Activated CD8-positive, alpha-beta memory T cell treated with anti-CD3 and anti-CD28 coated beads, Interleukin-2, amount 10 ng/mL, durations not matched to agents 7 days and 5 days (primary cell): ENCODE measurements around the gene STMN3. TPM values are rescaled to one million over a fixed set of nuclear protein-coding genes. Genes with fewer than 3 reads are reported as not detected.

Experiments
- ATAC-seq: fragments of 150-1000 bp; cut with Tn5 transposase; one replicate; pipeline ENCODE4 v1.10.0; 2021; ENCODE audit warnings: moderate library complexity
- CTCF ChIA-PET: fragments of 350-600 bp; sonication (Branson Sonifier 250); formaldehyde crosslinking; loops from one replicate; lab custom pipeline; 2021; ENCODE audit warnings: antibody characterized with exemption; lab: Charles Lee
- DNase-seq: peaks from one replicate; pipeline ENCODE4 v3.0.0-alpha.2; 2020
- H3K27ac Mint-ChIP-seq: one replicate; pipeline ENCODE4 v1.8.0; 2021; ENCODE audit warnings: mild to moderate bottlenecking, mixed read lengths
- H3K27me3 Mint-ChIP-seq: one replicate; pipeline ENCODE4 v1.8.0; 2021; ENCODE audit warnings: mixed read lengths
- H3K36me3 Mint-ChIP-seq: one replicate; pipeline ENCODE4 v1.8.0; 2021; ENCODE audit warnings: mild to moderate bottlenecking, mixed read lengths
- H3K4me1 Mint-ChIP-seq: one replicate; pipeline ENCODE4 v1.8.0; 2021; ENCODE audit warnings: mixed read lengths
- H3K4me3 Mint-ChIP-seq: one replicate; pipeline ENCODE4 v1.8.0; 2021; ENCODE audit warnings: mild to moderate bottlenecking, moderate library complexity, mixed read lengths
- H3K9me3 Mint-ChIP-seq: one replicate; pipeline ENCODE4 v1.8.0; 2022; ENCODE audit warnings: low read depth, mixed read lengths
- total RNA-seq, 2 experiments: library from RNA; stranded (reverse); gene quantifications; one replicate each; pipeline ENCODE4 v1.2.3, GENCODE V29; 2021

Gene STMN3
- total RNA-seq, 2 experiments from 2014 or later = 8.0 to 15.9 TPM

DNA sequence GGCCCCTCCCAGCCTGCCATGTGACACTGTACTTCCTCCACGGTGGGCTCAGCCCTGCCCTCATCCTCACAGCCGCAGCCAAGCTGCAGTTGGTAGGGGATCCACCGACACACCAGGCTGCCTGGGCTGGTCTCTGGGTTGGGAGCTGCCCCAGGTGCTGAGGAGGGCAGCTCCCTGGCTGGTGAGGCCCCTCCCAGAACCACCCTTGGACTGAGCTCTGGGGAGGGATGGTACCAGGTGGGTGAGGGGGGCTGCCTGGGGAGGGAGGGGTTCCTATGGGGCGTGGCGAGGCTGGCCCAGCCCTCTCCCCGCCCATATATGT is 43.0 kb upstream of the STMN3 start:
- ATAC-seq (peak; percentile 22), DNase-seq (no peak)
- Mint-ChIP-seq H3K9me3 (no peaks in the 10 kb centered on the region), H3K27ac (no peak overlapping the region), H3K4me3 (no peak overlapping the region), H3K4me1 (peaks cover 22% of the 10 kb centered on the region), H3K27me3 (no peaks in the 10 kb centered on the region), H3K36me3 (peaks cover 10% of the 10 kb centered on the region)
- CTCF ChIA-PET = interaction anchor here (0.7 to 0.9 kb wide), 2 partner anchors 11 to 64 kb away, joined by 3 read pairs; no protein-coding TSS in a partner anchor

DNA sequence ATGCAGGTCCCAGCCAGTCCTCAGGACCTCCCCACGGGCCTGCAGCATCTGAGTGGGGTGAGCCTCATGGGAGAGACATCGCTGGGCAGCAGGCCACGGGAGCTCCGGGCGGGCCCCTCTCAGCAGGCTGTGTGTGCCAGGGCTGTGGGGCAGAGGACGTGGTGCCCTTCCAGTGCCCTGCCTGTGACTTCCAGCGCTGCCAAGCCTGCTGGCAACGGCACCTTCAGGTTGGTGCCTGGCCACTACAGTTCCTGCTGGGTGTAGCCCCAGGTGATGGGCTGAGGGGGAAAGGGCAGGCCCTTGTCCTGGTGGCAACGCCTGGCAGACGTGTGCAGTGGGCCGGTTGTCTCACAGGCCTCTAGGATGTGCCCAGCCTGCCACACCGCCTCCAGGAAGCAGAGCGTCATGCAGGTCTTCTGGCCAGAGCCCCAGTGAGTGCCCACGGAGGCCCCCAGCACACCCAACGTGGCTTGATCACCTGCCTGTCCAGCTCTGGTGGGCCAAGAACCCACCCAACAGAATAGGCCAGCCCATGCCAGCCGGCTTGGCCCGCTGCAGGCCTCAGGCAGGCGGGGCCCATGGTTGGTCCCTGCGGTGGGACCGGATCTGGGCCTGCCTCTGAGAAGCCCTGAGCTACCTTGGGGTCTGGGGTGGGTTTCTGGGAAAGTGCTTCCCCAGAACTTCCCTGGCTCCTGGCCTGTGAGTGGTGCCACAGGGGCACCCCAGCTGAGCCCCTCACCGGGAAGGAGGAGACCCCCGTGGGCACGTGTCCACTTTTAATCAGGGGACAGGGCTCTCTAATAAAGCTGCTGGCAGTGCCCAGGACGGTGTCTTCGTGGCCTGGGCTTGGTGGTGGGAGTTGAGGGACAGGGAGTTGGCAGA is 42.4 kb upstream of the STMN3 start:
- Mint-ChIP-seq H3K9me3 (no peaks in the 10 kb centered on the region), H3K4me3 (no peak overlapping the region), H3K27me3 (no peaks in the 10 kb centered on the region), H3K36me3 (peaks cover 10% of the 10 kb centered on the region), H3K4me1 (peaks cover 20% of the 10 kb centered on the region), H3K27ac (no peak overlapping the region)
- CTCF ChIA-PET = interaction anchor here (0.7 to 0.9 kb wide), 2 partner anchors 12 to 65 kb away, joined by 3 read pairs; no protein-coding TSS in a partner anchor
- ATAC-seq (no peak), DNase-seq (no peak)

DNA sequence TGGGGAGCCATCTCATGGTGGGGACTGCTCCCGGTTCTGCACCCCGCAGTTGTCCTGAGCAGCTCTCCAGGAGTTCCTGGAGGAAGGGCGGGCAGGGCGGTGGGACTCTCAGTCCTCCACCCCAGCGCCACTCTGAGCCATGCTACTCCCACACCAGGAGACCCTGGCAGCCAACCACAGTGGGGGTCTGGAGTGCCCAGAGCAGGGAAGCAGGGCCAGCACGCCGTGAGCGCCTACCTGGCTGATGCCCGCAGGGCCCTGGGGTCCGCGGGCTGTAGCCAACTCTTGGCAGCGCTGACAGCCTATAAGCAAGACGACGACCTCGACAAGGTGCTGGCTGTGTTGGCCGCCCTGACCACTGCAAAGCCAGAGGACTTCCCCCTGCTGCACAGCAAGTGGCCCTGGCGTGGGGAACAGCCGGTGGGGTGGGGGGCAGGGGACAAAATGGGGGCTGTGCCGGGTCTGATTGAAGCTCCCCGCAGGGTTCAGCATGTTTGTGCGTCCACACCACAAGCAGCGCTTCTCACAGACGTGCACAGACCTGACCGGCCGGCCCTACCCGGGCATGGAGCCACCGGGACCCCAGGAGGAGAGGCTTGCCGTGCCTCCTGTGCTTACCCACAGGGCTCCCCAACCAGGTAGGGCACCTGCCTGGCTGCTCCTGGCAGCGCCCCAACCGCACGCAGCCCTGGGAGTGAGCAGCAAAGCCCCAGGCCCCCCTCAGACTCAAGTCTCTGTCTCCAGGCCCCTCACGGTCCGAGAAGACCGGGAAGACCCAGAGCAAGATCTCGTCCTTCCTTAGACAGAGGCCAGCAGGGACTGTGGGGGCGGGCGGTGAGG is 41.6 kb upstream of the STMN3 start:
- CTCF ChIA-PET = interaction anchor here (0.7 kb wide), 1 partner anchor 10 kb away, joined by 3 read pairs; no protein-coding TSS in a partner anchor
- no peak overlapping the region for H3K4me3 Mint-ChIP-seq
- H3K9me3 Mint-ChIP-seq = no peaks in the 10 kb centered on the region
- no peak for DNase-seq
- no peak for ATAC-seq
- no peak overlapping the region for H3K27ac Mint-ChIP-seq
- no peaks in the 10 kb centered on the region for H3K27me3 Mint-ChIP-seq
- peaks cover 18% of the 10 kb centered on the region for H3K4me1 Mint-ChIP-seq
- peaks cover 10% of the 10 kb centered on the region for H3K36me3 Mint-ChIP-seq

DNA sequence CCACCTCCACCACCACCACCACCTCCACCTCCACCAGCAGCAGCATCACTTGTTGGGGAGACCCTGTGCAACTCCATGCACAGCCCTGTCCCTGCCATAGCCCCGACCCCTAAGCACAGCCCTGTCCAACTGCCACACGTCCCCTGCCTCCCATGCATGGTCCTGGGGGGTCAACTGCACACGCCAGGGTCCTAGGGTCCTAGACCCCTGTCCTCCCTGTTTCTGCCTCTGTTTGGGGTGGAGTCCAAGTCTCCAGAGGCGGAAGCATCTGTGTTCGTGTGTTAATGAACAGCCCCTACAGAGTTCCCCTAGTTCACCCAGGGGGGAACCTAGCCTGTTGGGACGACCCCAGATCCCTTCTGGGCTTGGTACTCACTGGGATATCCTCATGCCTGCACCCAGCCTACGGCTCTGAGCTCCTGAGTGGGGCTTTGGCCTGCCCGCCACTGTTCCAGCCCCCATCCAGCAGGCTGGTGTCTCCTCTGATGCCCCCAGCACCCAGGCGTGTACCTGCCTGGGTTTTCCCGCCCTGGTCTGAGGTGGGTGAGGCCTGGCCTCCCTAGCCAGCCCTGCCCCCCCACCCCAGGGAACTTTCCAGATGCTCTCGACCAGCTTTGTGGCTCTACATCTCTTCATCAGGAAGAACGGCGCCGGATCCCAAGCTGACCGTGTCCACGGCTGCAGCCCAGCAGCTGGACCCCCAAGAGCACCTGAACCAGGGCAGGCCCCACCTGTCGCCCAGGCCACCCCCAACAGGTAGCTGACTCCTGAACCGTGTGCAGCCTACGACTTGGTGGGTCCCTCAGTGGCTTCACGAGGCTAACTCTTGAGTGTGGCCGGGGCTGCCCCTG is 40.7 kb upstream of the STMN3 start:
- DNase-seq = no peak
- Mint-ChIP-seq H3K4me3 (no peak overlapping the region), H3K9me3 (no peaks in the 10 kb centered on the region), H3K4me1 (peaks cover 13% of the 10 kb centered on the region), H3K27me3 (no peaks in the 10 kb centered on the region), H3K27ac (peak overlapping the region; percentile 40), H3K36me3 (peaks cover 10% of the 10 kb centered on the region)
- ATAC-seq = no peak
- CTCF ChIA-PET = interaction anchor here (0.7 kb wide), 1 partner anchor 11 kb away, joined by 3 read pairs; no protein-coding TSS in a partner anchor

DNA sequence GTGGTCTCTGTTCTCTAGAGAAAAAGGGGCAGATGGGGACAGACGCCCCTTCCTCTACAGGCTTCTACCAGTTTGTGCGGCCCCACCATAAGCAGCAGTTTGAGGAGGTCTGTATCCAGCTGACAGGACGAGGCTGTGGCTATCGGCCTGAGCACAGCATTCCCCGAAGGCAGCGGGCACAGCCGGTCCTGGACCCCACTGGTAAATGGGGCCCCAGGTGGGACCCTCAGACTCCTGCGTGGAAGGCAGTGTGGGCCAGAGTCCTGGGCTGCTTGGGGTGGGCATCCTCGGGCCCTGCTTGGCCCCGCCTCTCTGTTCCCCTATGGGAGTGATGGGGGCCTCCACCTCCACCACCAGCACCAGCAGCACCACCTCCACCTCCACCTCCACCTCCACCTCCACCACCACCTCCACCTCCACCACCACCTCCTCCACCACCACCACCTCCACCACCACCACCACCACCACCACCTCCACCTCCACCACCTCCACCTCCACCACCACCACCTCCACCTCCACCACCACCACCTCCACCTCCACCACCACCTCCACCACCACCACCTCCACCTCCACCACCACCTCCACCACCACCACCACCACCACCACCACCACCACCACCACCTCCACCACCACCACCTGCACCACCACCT is 40.0 kb upstream of the STMN3 start:
- ATAC-seq (no peak), DNase-seq (no peak)
- no peak overlapping the region for H3K4me3 Mint-ChIP-seq
- H3K27ac Mint-ChIP-seq = no peak overlapping the region
- peaks cover 10% of the 10 kb centered on the region for H3K36me3 Mint-ChIP-seq
- no peaks in the 10 kb centered on the region for H3K9me3 Mint-ChIP-seq
- no peaks in the 10 kb centered on the region for H3K27me3 Mint-ChIP-seq
- H3K4me1 Mint-ChIP-seq = peaks cover 11% of the 10 kb centered on the region
- CTCF ChIA-PET = no interaction called here

DNA sequence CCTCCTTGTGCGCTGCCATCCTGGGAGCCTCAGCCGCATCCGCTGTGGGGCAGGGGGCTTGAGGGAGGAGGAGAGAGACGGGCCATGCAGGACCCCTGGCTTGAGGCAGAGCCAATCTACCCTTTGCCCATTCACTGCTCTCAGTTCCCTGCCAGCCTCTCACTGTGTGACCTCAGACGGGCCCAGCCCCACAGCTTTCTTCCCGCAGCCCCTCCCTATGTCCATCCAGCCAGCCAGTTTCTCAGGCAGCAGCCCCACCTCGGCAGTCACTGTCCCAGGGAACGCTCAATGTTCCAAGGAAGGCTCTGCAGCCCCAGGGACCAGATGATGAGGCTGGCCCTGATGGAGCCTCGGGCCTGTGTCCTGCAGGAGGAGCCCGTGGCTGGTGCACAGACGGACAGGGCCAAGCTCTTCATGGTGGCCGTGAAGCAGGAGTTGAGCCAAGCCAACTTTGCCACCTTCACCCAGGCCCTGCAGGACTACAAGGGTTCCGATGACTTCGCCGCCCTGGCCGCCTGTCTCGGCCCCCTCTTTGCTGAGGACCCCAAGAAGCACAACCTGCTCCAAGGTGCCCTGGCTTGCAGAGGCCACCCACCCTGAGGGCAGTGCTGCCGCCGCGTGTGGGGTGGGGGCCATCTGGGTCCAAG is 39.3 kb upstream of the STMN3 start:
- H3K27ac Mint-ChIP-seq = no peak overlapping the region
- H3K27me3 Mint-ChIP-seq = no peaks in the 10 kb centered on the region
- no peak for ATAC-seq
- H3K4me3 Mint-ChIP-seq = no peak overlapping the region
- peaks cover 10% of the 10 kb centered on the region for H3K36me3 Mint-ChIP-seq
- CTCF ChIA-PET = no interaction called here
- no peaks in the 10 kb centered on the region for H3K9me3 Mint-ChIP-seq
- peaks cover 10% of the 10 kb centered on the region for H3K4me1 Mint-ChIP-seq
- no peak for DNase-seq

DNA sequence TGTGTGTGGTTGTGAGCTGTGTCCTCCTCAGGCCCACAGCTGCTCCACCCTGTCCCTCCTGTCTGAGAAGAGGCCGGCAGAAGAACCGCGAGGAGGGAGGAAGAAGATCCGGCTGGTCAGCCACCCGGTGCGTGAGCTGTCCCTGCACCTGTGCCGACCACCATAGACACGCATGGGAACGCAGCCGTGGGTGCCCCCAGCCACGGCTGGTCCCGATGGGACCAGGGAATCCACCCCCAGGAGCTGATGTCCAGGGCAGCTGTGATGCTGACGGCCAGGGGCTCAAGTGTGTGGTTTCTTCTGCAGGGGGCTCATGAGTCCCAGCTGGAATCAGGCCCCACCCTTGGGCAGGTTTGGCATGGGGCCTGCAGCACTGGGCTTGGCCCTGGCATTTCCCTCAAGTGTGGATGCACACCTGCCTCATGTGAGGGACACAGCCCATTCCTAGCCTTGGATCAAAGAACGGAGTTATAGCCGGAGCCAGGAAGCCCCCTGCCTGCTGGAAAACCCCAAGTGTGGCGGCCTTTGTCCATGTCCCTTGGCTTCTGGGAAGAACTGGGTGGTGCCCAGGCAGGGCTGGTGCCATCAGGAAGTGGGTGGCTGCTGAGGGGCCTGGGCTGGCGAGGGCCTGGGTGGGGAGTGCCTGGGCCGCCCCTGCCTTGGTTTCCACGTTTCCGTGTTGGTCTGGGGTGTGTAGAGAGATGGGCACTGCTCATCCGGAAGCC is 38.6 kb upstream of the STMN3 start:
- no peaks in the 10 kb centered on the region for H3K27me3 Mint-ChIP-seq
- H3K4me1 Mint-ChIP-seq = peaks cover 6% of the 10 kb centered on the region
- ATAC-seq = no peak
- no peak overlapping the region for H3K27ac Mint-ChIP-seq
- H3K9me3 Mint-ChIP-seq = no peaks in the 10 kb centered on the region
- no peak for DNase-seq
- H3K36me3 Mint-ChIP-seq = peaks cover 10% of the 10 kb centered on the region
- H3K4me3 Mint-ChIP-seq = no peak overlapping the region
- CTCF ChIA-PET = no interaction called here

DNA sequence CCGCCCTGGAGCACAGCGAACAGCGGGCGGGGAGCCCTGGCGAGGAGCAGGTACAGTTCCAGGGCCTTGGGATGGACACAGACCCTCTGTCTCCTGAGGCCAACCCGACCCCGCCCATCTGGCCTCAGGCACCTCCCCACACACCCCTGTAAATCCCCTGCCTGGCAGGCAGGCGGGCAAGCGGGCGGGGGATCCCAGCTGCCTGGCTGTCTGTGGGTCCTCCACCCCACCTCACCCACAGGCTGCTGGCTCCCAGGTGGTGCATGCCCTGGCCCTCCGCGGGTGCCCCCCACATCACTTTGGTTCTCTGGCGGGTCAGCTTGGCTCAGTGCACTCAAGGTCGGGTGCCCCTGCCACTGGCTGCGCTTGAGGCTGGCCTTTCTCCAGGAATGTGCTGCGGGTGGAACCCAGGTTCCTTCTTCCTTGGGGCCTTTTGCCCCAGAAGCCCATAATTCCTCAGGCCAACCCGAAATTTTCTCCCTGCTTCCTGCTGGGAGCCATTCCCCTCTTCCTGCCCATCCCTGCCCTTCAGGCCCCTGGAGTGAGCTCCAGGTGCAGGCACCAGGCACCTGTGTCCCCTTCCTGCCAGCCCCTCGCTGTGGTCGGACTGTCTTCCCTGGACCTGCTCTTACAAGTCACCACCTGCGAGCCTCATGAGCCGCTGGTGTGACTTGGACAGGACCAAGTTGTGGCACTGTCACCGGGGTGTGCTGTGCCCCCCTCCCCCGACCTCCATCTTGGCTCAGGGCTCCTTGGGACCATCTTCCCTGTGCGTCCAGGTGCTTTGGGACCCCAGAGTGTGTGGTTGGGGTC is 37.9 kb upstream of the STMN3 start:
- CTCF ChIA-PET = no interaction called here
- no peaks in the 10 kb centered on the region for H3K27me3 Mint-ChIP-seq
- H3K4me3 Mint-ChIP-seq = no peak overlapping the region
- DNase-seq (no peak), ATAC-seq (no peak)
- H3K9me3 Mint-ChIP-seq = no peaks in the 10 kb centered on the region
- peaks cover 4% of the 10 kb centered on the region for H3K4me1 Mint-ChIP-seq
- no peak overlapping the region for H3K27ac Mint-ChIP-seq
- peaks cover 10% of the 10 kb centered on the region for H3K36me3 Mint-ChIP-seq

DNA sequence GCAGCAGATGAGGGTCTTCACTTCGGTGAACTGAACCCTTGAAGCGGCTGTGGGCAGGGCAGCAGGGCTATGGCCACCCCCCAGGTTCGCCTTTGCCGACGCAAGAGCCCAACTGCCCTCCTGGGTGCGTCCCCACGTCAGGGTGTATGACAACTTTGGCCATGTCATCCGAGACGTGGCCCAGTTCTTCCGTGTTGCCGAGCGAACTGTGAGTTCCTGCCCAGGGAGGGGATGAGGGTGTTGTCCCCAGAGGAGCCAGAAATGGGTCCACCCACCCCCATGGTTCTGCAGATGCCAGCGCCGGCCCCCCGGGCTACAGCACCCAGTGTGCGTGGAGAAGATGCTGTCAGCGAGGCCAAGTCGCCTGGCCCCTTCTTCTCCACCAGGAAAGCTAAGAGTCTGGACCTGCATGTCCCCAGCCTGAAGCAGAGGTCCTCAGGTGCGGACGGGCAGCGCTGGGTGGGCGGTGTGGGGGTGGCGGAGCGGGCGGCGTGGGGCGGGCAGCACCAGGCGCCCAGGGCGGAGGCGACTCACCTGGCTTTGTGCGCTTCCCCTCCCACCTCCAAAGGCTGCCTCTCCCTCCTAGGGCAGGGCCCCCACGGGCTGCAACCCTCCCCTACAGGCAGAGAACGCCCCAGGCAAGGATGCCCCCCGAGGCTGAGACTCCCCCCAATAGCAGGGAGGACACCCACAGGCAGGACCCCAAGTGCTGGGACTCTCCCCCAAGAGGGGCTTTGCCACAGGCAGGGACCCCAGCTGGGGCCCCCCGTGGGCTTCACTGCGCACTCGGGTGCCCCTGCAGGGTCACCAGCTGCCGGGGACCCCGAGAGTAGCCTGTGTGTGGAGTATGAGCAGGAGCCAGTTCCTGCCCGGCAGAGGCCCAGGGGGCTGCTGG is 37.0 kb upstream of the STMN3 start:
- H3K4me3 Mint-ChIP-seq = no peak overlapping the region
- DNase-seq = no peak
- no peaks in the 10 kb centered on the region for H3K27me3 Mint-ChIP-seq
- CTCF ChIA-PET = no interaction called here
- H3K4me1 Mint-ChIP-seq = peaks cover 3% of the 10 kb centered on the region
- H3K9me3 Mint-ChIP-seq = no peaks in the 10 kb centered on the region
- H3K27ac Mint-ChIP-seq = no peak overlapping the region
- peaks cover 10% of the 10 kb centered on the region for H3K36me3 Mint-ChIP-seq
- no peak for ATAC-seq

DNA sequence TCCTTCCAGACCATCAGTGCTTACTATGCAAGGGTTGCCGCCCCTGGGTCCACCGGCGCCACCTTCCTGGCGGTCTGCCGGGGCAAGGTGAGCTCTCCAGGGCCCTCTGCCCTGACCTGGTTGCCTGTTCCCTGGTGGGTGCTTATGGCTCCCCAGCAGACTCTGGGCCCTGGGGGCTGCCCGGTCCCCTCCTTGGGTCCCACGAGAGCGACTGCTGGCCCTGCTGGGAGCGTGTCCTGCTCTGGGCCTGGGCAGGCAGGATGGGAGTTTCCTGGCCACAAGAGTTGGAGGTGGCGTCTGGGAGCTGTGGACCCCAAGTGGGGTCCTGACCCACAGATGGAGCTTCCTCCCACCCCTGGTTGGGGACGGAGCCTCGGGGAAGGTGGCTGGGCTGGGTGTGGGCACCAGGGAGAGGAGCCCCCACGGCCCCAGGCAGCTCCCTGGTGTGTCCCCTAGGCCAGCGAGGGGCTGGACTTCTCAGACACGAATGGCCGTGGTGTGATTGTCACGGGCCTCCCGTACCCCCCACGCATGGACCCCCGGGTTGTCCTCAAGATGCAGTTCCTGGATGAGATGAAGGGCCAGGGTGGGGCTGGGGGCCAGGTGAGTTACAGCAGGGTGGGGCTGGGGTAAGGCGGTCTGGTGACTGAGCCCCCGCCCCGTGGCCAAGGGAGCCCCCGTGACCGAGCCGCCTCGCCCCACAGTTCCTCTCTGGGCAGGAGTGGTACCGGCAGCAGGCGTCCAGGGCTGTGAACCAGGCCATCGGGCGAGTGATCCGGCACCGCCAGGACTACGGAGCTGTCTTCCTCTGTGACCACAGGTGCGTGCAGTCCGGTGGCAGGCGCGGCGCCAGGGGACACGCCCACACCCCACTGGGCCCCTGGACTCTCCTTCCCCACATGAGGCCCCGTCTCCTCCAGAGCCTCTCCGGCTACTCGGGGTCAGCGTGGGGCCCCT is 36.1 kb upstream of the STMN3 start:
- Mint-ChIP-seq H3K4me1 (peaks cover 3% of the 10 kb centered on the region), H3K4me3 (no peak overlapping the region), H3K36me3 (peaks cover 9% of the 10 kb centered on the region), H3K27me3 (no peaks in the 10 kb centered on the region), H3K27ac (no peak overlapping the region), H3K9me3 (no peaks in the 10 kb centered on the region)
- DNase-seq (no peak), ATAC-seq (no peak)
- CTCF ChIA-PET = no interaction called here
